Loucy (cell line): ENCODE measurements around the gene RFXAP.

Experiments
- H2AFZ ChIP-seq: fragments of 200-600 bp; sonication (generic); 2 replicates; pipeline ENCODE4 v1.6.0; 2016; ENCODE audit warnings: antibody characterized with exemption, mild to moderate bottlenecking, low read length, moderate library complexity
- H3F3A ChIP-seq: fragments of 200-600 bp; 2 replicates; pipeline ENCODE4 v1.6.0; 2016; ENCODE audit warnings: antibody characterized with exemption, low read depth, mild to moderate bottlenecking
- H3K27me3 ChIP-seq: fragments of 200-600 bp; sonication (generic); 2 replicates; pipeline ENCODE4 v1.6.1; 2014; ENCODE audit warnings: low read length, mild to moderate bottlenecking; ENCODE audit not compliant: insufficient read depth, poor library complexity, severe bottlenecking
- H3K36me3 ChIP-seq: fragments of 200-600 bp; sonication (generic); 2 replicates; pipeline ENCODE4 v1.6.1; 2016; ENCODE audit warnings: low read length; ENCODE audit not compliant: insufficient read depth
- H3K4me1 ChIP-seq: fragments of 200-600 bp; sonication (generic); 2 replicates; pipeline ENCODE4 v1.5.1; 2014; ENCODE audit warnings: low read length, mild to moderate bottlenecking; ENCODE audit not compliant: insufficient read depth, poor library complexity, severe bottlenecking
- H3K4me2 ChIP-seq: fragments of 200-600 bp; sonication (generic); 2 replicates; pipeline ENCODE4 v1.6.0; 2014; ENCODE audit warnings: antibody characterized with exemption, low read length, low read depth, mild to moderate bottlenecking; ENCODE audit not compliant: poor library complexity, severe bottlenecking
- H3K4me3 ChIP-seq: fragments of 200-600 bp; sonication (generic); 2 replicates; pipeline ENCODE4 v1.5.1; 2014; ENCODE audit warnings: low read length, mild to moderate bottlenecking, mixed read lengths; ENCODE audit not compliant: poor library complexity, severe bottlenecking
- H3K79me2 ChIP-seq: fragments of 200-600 bp; sonication (generic); 2 replicates; pipeline ENCODE4 v1.6.1; 2014; ENCODE audit warnings: low read length; ENCODE audit not compliant: insufficient read depth
- H3K9ac ChIP-seq: fragments of 200-600 bp; sonication (generic); 2 replicates; pipeline ENCODE4 v1.6.0; 2014; ENCODE audit warnings: mild to moderate bottlenecking, low read depth, low read length, moderate library complexity; ENCODE audit not compliant: poor library complexity, severe bottlenecking
- H3K9me2 ChIP-seq: fragments of 200-600 bp; sonication (generic); replicated peaks from 2 replicates; pipeline ENCODE4 v1.6.1; 2016; ENCODE audit warnings: low read depth, low read length, mixed read lengths
- H3K9me3 ChIP-seq: fragments of 200-600 bp; sonication (generic); 2 replicates; pipeline ENCODE4 v1.6.1; 2014; ENCODE audit warnings: mild to moderate bottlenecking, antibody characterized with exemption, low read length, low read depth; ENCODE audit not compliant: insufficient read depth
- H4K20me1 ChIP-seq: fragments of 200-600 bp; sonication (generic); 2 replicates; pipeline ENCODE4 v1.6.0; 2014; ENCODE audit warnings: antibody characterized with exemption, low read length, mild to moderate bottlenecking; ENCODE audit not compliant: insufficient read depth, poor library complexity, severe bottlenecking
- CTCF ChIP-seq: fragments of 200-600 bp; sonication (generic); conservative IDR thresholded peaks from 2 replicates; pipeline ENCODE4 v1.5.1; 2014; ENCODE audit warnings: mild to moderate bottlenecking, antibody characterized with exemption, low read length
- EZH2phosphoT487 ChIP-seq: fragments of 200-600 bp; IDR thresholded peaks from 2 replicates; pipeline ENCODE4 v1.6.1; 2018; ENCODE audit warnings: antibody characterized with exemption, mild to moderate bottlenecking, moderate library complexity, borderline replicate concordance

Gene RFXAP

GRCh38 chr13:36801035-36801434, 18.0 kb upstream of the RFXAP start:
- Histone ChIP-seq H3K79me2 (no peaks in the 10 kb centered on the region), H3K4me3 (no peak overlapping the region), H3F3A (no peaks in the 10 kb centered on the region), H3K9me2 (no peaks in the 10 kb centered on the region), H3K4me2 (no peak overlapping the region), H3K9me3 (no peaks in the 10 kb centered on the region), H3K4me1 (no peaks in the 10 kb centered on the region), H3K27me3 (no peaks in the 10 kb centered on the region), H3K9ac (no peak overlapping the region), H4K20me1 (no peaks in the 10 kb centered on the region), H2AFZ (no peak overlapping the region), H3K36me3 (no peaks in the 10 kb centered on the region)
- no peak for TF ChIP-seq EZH2phosphoT487
- TF ChIP-seq CTCF: no peak

GRCh38 chr13:36804588-36804987, 14.4 kb upstream of the RFXAP start:
- H3K4me3 ChIP-seq: no peak overlapping the region
- no peaks in the 10 kb centered on the region for H3K9me2 ChIP-seq
- no peak for TF ChIP-seq EZH2phosphoT487
- no peak for TF ChIP-seq CTCF
- H3K4me2 ChIP-seq: no peak overlapping the region
- no peaks in the 10 kb centered on the region for H3F3A ChIP-seq
- no peaks in the 10 kb centered on the region for H3K4me1 ChIP-seq
- H2AFZ ChIP-seq: no peak overlapping the region
- H4K20me1 ChIP-seq: no peaks in the 10 kb centered on the region
- no peaks in the 10 kb centered on the region for H3K36me3 ChIP-seq
- no peaks in the 10 kb centered on the region for H3K9me3 ChIP-seq
- H3K79me2 ChIP-seq: no peaks in the 10 kb centered on the region
- H3K9ac ChIP-seq: no peak overlapping the region
- no peaks in the 10 kb centered on the region for H3K27me3 ChIP-seq

GRCh38 chr13:36806102-36806501, 12.9 kb upstream of the RFXAP start:
- H3K9me3 ChIP-seq: no peaks in the 10 kb centered on the region
- no peaks in the 10 kb centered on the region for H3K79me2 ChIP-seq
- H3K4me3 ChIP-seq: no peak overlapping the region
- H3K9me2 ChIP-seq: no peaks in the 10 kb centered on the region
- no peaks in the 10 kb centered on the region for H3K27me3 ChIP-seq
- H3K4me1 ChIP-seq: no peaks in the 10 kb centered on the region
- H3F3A ChIP-seq: no peaks in the 10 kb centered on the region
- no peaks in the 10 kb centered on the region for H3K36me3 ChIP-seq
- H4K20me1 ChIP-seq: no peaks in the 10 kb centered on the region
- no peak for TF ChIP-seq EZH2phosphoT487
- no peak for TF ChIP-seq CTCF
- no peak overlapping the region for H2AFZ ChIP-seq
- no peak overlapping the region for H3K4me2 ChIP-seq
- no peak overlapping the region for H3K9ac ChIP-seq
